Smooth muscle cell (in vitro differentiated cells): ENCODE data around the gene MYO1H. TPM values are rescaled to one million over a fixed set of nuclear protein-coding genes. Genes with fewer than 3 reads are reported as not detected.

ENCODE experiments used
- DNase-seq: peaks from one replicate; lab custom pipeline; 2025; ENCODE audit not compliant: unreplicated experiment; lab: John Stamatoyannopoulos, UW
- H2AFZ ChIP-seq: fragments of 200-600 bp; sonication (generic); 2 replicates; pipeline ENCODE4 v1.6.0; 2016; ENCODE audit warnings: antibody characterized with exemption, low read depth, mild to moderate bottlenecking
- H3F3A ChIP-seq: fragments of 200-600 bp; sonication (generic); 2 replicates; pipeline ENCODE4 v1.6.0; 2017; ENCODE audit warnings: antibody characterized with exemption, low read depth
- H3K27ac ChIP-seq: fragments of 200-600 bp; sonication (generic); 2 replicates; pipeline ENCODE4 v1.5.1; 2016; ENCODE audit warnings: low read depth, mild to moderate bottlenecking
- H3K27me3 ChIP-seq: fragments of 200-600 bp; sonication (generic); 2 replicates; pipeline ENCODE4 v1.6.1; 2016; ENCODE audit warnings: low read depth, mild to moderate bottlenecking
- H3K36me3 ChIP-seq: fragments of 200-600 bp; sonication (generic); 2 replicates; pipeline ENCODE4 v1.5.1; 2016; ENCODE audit warnings: low read depth
- H3K4me1 ChIP-seq: fragments of 200-600 bp; sonication (generic); 2 replicates; pipeline ENCODE4 v1.5.1; 2016; ENCODE audit warnings: low read depth
- H3K4me2 ChIP-seq: fragments of 200-600 bp; sonication (generic); 2 replicates; pipeline ENCODE4 v1.6.0; 2016; ENCODE audit warnings: mild to moderate bottlenecking
- H3K4me3 ChIP-seq: fragments of 200-600 bp; sonication (generic); 2 replicates; pipeline ENCODE4 v1.5.1; 2016; ENCODE audit warnings: mild to moderate bottlenecking
- H3K79me2 ChIP-seq: fragments of 200-600 bp; sonication (generic); 2 replicates; pipeline ENCODE4 v1.6.0; 2016; ENCODE audit warnings: low read depth, mild to moderate bottlenecking
- H3K9ac ChIP-seq: fragments of 200-600 bp; sonication (generic); 2 replicates; pipeline ENCODE4 v1.6.0; 2016; ENCODE audit warnings: low read depth
- H3K9me3 ChIP-seq: fragments of 200-600 bp; sonication (generic); replicated peaks from 2 replicates; pipeline ENCODE4 v1.5.1; 2016; ENCODE audit warnings: low read depth
- H4K20me1 ChIP-seq: fragments of 200-600 bp; sonication (generic); 2 replicates; pipeline ENCODE4 v1.6.0; 2016; ENCODE audit warnings: low read depth
- CTCF ChIP-seq: fragments of 200-600 bp; sonication (generic); IDR thresholded peaks from 2 replicates; pipeline ENCODE4 v1.5.1; 2017; ENCODE audit warnings: borderline replicate concordance, mild to moderate bottlenecking, antibody characterized with exemption; ENCODE audit not compliant: insufficient read depth, poor library complexity, severe bottlenecking
- WGBS: methylation state at CpG from one replicate; pipeline ENCODE4 v1.1.7; 2016; ENCODE audit warnings: low lambda C conversion rate; 5-methylcytosine and 5-hydroxymethylcytosine counted together
- polyA plus RNA-seq: library from polyadenylated mRNA; unstranded; fragments of >200 nt; fragmentation: Nextera tagmentation; extraction: Ambion mirVana; gene quantifications from 2 replicates; pipeline ENCODE4 v1.2.1, GENCODE V29; 2016
- total RNA-seq: library from RNA; depleted of rRNA; stranded (reverse); fragments of >200 nt; gene quantifications from 2 replicates; pipeline ENCODE4 v1.2.3, GENCODE V29; 2014

The MYO1H gene
- total and polyA plus RNA-seq, 2 experiments from 2014 or later, result 0.03 to 2.3 TPM

- H3K9ac ChIP-seq, result no peak overlapping the region
- TF ChIP-seq CTCF, result peak; percentile 74
- H3K4me2 ChIP-seq, result no peak overlapping the region
- 50% methylated on average over 14 of the region's 14 CpGs for WGBS
- H3K79me2 ChIP-seq, result no peaks in the 10 kb centered on the region
- H4K20me1 ChIP-seq, result no peaks in the 10 kb centered on the region
- H3K4me1 ChIP-seq, result no peaks in the 10 kb centered on the region
- H3K4me3 ChIP-seq, result no peak overlapping the region
- H3K9me3 ChIP-seq, result no peaks in the 10 kb centered on the region
- peak; percentile 21 for DNase-seq
- peak overlapping the region; percentile 10 for H3K27ac ChIP-seq
- no peaks in the 10 kb centered on the region for H3F3A ChIP-seq
- H3K36me3 ChIP-seq, result no peaks in the 10 kb centered on the region
- H2AFZ ChIP-seq, result no peak overlapping the region
- H3K27me3 ChIP-seq, result no peaks in the 10 kb centered on the region
Observed at GRCh38 chr12:109432842-109433304, 85.2 kb downstream of the MYO1H start.

- H3K4me3 ChIP-seq, result no peak overlapping the region
- H2AFZ ChIP-seq, result no peak overlapping the region
- no peaks in the 10 kb centered on the region for H3K9me3 ChIP-seq
- TF ChIP-seq CTCF, result peak; percentile 14
- WGBS, result 84% methylated on average over 4 of the region's 4 CpGs
- DNase-seq, result no peak
- no peaks in the 10 kb centered on the region for H3K27me3 ChIP-seq
- no peaks in the 10 kb centered on the region for H4K20me1 ChIP-seq
- H3F3A ChIP-seq, result no peaks in the 10 kb centered on the region
- H3K9ac ChIP-seq, result no peak overlapping the region
- no peaks in the 10 kb centered on the region for H3K79me2 ChIP-seq
- no peak overlapping the region for H3K27ac ChIP-seq
- H3K4me2 ChIP-seq, result no peak overlapping the region
- H3K36me3 ChIP-seq, result no peaks in the 10 kb centered on the region
- H3K4me1 ChIP-seq, result no peaks in the 10 kb centered on the region
Observed at GRCh38 chr12:109433618-109434017, 85.9 kb downstream of the MYO1H start.

- no peaks in the 10 kb centered on the region for H3K4me1 ChIP-seq
- H3K27ac ChIP-seq, result no peak overlapping the region
- H3F3A ChIP-seq, result no peaks in the 10 kb centered on the region
- no peaks in the 10 kb centered on the region for H3K36me3 ChIP-seq
- no peak overlapping the region for H3K4me2 ChIP-seq
- WGBS, result 84% methylated on average over 7 of the region's 7 CpGs
- H4K20me1 ChIP-seq, result no peaks in the 10 kb centered on the region
- no peak for TF ChIP-seq CTCF
- H3K79me2 ChIP-seq, result no peaks in the 10 kb centered on the region
- no peak overlapping the region for H2AFZ ChIP-seq
- H3K9ac ChIP-seq, result no peak overlapping the region
- no peaks in the 10 kb centered on the region for H3K27me3 ChIP-seq
- H3K9me3 ChIP-seq, result no peaks in the 10 kb centered on the region
- DNase-seq, result no peak
- H3K4me3 ChIP-seq, result no peak overlapping the region
Observed at GRCh38 chr12:109434582-109434981, 86.9 kb downstream of the MYO1H start.

- TF ChIP-seq CTCF, result no peak
Observed at GRCh38 chr12:109435428-109436187, 87.9 kb downstream of the MYO1H start.

More at GRCh38 chr12:109435428-109436187, 87.9 kb downstream of the MYO1H start:
- H2AFZ ChIP-seq, result no peak overlapping the region
- H3K4me1 ChIP-seq, result no peaks in the 10 kb centered on the region
- no peaks in the 10 kb centered on the region for H3K36me3 ChIP-seq
- no peak for DNase-seq
- H3K9me3 ChIP-seq, result no peaks in the 10 kb centered on the region
- no peaks in the 10 kb centered on the region for H3K79me2 ChIP-seq
- H3K9ac ChIP-seq, result no peak overlapping the region
- no peak overlapping the region for H3K4me3 ChIP-seq
- no peak overlapping the region for H3K27ac ChIP-seq
- H3K27me3 ChIP-seq, result no peaks in the 10 kb centered on the region
- H4K20me1 ChIP-seq, result no peaks in the 10 kb centered on the region
- H3F3A ChIP-seq, result no peaks in the 10 kb centered on the region
- 71% methylated on average over 17 of the region's 17 CpGs for WGBS
- H3K4me2 ChIP-seq, result no peak overlapping the region
